ENCODE results near the gene LYPLAL1.

LYPLAL1 gene

DNA sequence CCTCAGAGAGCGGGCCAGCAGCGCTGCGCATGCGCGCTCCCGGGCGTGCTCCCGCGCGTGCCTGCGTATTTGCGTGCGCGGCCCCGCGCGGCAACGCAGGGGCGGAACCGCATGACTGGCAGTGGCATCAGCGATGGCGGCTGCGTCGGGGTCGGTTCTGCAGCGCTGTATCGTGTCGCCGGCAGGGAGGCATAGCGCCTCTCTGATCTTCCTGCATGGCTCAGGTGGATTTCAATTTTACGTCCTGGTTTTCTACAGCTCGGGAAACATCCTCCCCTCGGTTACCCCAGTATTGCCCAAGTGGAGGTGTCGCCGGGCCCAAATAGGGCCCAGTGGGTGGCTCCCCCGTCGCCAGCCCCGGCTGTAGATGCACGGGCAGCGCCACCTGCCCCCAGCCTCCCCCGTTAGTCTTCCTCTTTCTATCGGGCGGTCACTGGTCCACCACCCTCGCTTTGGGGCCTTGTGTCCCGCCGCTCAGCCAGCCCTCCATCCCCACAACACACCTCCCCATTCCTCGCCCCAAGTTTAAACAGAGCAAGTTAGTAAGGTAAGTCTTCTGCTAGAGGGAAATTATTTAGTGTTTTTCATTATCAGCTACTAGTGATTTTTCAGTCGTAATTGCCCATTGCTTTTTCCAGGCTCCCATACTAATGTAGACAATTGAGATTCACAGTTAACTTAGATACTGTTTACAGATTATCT, at the start of gene LYPLAL1:
Gene LYPLAL1 (plus strand): TSS at position 121 of the 702 bp plus-strand sequence. CDS start 13 bp downstream, at position 134.
- DNase-seq: peak; percentile 72 to 76

DNA sequence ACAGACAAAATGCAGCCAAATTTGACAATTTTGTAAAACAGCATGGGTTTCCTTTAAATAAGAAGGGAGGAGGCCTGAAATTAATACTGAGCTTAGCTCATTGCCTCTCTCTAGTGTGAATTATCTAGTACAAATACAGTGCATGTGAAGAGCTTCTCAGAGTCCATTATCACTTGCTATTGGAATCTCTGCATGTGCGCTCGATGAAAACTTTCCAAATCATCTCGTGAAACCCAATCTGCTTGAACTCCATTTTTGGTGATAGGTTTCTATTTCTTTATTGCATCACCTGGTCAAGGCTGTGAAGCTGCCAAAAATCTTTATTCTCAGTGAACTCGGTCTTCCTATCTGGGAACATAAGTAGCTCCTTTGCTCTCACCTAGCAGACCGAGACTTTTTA, 49.5 kb upstream of the LYPLAL1 start:
- no peak for DNase-seq

DNA sequence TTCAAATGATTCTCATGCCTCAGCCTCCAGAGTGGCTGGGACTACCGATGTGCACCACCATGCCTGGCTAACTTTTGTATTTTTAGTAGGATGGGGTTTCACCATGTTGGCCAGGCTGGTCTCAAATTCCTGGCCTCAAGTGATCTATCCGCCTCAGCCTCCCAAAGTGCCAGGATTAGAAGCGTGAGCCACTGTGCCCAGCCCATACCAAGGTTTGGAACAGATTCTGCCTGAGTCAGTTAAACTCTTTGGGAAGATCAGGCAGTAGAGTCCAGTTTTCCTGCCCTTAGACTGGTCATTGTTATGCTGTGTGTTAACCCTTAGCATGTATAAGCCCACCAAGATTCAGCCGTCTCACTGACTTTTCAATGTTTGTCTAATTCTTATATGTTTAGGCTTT, 48.3 kb upstream of the LYPLAL1 start:
- DNase-seq: no peak

GRCh38 chr1:219126377-219126776, 47.3 kb upstream of the LYPLAL1 start:
- DNase-seq: no peak

DNA sequence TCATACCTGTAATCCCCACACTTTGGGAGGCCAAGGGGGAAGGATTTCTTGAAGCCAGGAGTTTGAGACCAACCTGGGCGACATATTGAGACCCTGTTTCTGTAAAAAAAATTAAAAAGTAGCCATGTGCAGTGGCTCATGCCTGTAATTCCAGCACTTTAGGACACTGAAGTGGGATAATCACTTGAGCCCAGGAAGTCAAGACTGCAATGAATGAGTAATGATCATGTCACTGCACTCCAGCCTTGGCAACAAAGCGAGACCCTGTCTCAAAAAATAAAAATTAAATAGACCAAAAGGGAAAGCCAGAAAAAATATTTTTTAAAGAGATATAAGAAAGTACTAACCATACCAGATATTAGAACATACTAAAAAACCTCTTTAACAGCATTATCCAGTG, 44.7 kb upstream of the LYPLAL1 start:
- no peak for DNase-seq

- no peak for DNase-seq
These were observed 43.2 kb upstream of the LYPLAL1 start for GRCh38 chr1:219130366-219130935.

DNA sequence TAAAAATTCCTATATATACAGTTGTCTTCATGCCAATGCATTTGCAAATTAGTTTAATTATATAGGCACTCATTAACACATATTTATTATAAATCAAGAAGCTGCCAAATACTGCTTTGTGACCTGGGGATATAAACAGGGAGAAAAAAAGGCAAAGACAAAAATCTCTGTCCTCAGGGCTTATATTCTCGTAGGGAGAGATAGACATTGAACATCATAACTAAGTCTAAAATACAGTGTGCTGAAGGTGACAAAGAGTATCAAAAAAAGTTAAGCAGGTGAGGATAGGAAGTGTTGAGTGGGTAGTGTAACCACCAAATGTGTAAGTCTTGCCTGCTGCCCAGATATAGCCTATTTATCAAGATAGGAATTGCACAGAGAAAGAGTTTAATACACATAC, 40.7 kb upstream of the LYPLAL1 start:
- no peak for DNase-seq

DNA sequence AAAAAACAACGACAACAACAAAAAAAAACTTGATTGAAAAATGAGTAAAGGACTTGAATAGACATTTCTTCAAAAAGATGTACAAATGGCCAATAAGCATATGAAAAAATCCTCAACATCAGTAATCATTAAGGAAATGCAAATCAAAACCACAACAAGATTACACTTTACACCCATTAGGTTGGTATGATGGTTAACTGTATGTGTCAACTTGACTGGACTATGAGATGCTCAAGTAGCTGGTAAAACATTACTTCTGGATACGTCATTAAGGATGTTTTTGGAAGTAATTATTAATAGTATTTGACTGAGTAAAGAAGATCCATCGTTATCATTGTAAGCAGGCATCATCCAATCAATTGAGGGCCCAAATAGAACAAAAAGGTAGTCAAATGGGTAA, 34.9 kb upstream of the LYPLAL1 start:
- no peak for DNase-seq

- DNase-seq: no peak
These were observed 33.3 kb upstream of the LYPLAL1 start for GRCh38 chr1:219140303-219140877.

DNA sequence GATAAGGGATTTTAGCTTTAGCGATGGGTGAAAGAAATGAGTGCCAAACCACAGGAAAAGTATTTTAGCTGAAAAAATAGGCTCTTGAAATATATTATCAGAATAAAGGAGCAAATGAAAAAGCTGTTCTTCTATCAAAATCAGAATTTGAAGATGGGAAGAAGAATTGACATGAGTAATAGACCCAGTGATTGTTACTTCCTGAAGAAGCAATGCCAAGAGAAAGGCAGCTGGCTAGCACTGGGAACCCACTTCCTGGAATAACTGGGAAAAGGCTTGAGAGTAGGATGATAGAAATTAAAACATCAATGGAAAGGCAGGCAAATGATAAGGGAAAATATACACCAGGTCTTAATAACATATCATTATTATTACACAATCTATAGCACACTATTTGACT, 29.9 kb upstream of the LYPLAL1 start:
- no peak for DNase-seq

DNA sequence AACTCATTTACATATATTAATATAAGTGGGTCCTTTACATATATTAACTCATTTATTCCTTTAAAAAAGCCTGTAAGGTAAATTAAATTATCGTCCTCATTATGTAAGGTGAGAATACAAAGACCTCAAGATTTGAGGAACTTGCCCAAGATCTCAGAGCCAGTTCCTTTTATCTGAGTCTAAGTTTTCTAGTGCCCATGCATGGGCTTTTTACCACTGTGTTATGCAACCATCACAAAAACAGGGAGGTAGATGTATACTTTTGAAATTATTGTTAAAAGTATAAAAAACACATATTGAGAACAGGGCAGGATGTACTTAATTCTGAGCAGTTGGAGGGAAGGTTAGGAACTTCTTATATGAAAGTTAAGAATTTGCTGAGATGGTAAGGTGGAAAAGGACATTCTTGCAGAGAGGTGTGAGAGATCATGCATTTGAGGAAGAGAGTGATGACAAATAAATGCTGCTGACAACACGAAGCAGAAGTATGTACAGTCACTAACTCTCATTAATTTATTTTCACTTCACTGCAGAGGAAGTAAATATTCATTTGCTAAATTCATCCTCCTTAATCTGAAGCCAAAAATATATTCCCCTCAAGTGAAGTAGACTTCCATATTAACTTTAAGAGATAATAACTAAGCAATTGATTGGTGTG, 28.9 kb upstream of the LYPLAL1 start:
- peak; percentile 67 to 72 for DNase-seq

- DNase-seq: no peak
These were observed 26.1 kb upstream of the LYPLAL1 start for GRCh38 chr1:219147571-219148019.

- no peak for DNase-seq
These were observed 24.6 kb upstream of the LYPLAL1 start for GRCh38 chr1:219149009-219149577.

- DNase-seq: no peak
These were observed 23.7 kb upstream of the LYPLAL1 start for GRCh38 chr1:219149953-219150352.

- DNase-seq: no peak
These were observed 22.8 kb upstream of the LYPLAL1 start for GRCh38 chr1:219150913-219151312.

- DNase-seq: no peak
These were observed 22.2 kb upstream of the LYPLAL1 start for GRCh38 chr1:219151467-219151866.

DNA sequence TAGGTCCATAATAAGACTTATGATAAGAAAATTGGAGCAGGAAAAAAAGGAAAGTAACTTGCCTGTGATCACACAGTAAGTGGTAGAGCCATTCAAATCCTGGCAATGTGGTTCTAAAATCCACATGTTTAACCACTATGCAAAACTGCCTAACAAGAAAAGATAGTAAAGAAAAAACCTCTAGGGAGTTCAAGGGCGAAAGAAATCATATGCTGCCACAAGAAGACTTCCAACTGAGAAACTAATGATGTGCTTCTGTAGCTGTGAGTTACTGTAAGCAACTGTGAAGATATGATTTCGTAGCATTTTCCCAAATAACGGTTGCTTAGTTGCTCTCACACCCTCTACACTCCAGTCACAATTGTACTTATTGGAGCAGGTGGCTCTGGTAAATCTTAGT, 20.9 kb upstream of the LYPLAL1 start:
- no peak for DNase-seq

DNA sequence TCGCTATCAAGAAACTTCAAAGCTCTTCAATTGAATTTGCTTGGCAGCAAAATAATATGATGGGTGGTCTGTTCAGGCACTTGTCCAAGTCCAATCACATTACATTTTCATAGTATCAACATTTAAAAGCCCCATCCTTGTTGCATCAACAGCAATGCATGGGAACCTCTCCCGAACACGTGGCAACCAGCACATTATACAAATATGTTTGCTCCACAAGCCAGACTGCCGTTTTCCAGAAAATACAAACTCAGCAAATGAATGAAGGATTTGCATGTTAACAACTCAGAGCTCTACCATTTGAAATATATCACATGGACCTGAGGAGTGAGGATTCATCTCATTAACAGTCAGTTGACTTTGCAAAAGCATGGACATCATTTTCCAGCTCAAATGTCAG, 20.0 kb upstream of the LYPLAL1 start:
- DNase-seq: no peak

DNA sequence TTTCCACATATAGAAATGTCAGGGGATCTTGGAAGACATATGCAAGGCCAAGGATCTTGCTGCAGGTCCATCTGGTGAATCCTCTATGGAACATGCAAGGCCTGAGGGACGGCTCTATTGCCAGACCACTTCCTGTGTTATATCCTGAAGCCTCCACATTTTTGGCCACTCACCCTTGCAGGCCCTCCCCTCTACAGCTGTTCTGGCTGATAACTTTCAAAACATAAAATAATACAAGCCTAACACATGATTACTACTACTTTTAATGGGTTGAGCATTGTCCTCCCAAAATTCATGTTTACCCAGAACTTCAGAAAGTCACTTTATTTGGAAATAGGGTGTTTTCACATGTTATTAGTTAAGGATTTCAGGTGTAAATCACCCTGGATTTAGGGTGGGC, 18.5 kb upstream of the LYPLAL1 start:
- no peak for DNase-seq

- no peak for DNase-seq
These were observed 13.6 kb upstream of the LYPLAL1 start for GRCh38 chr1:219159946-219160645.

GRCh38 chr1:219160967-219161366, 12.7 kb upstream of the LYPLAL1 start:
- no peak for DNase-seq

GRCh38 chr1:219161371-219161770, 12.3 kb upstream of the LYPLAL1 start:
- no peak for DNase-seq

GRCh38 chr1:219163401-219163954, 10.2 kb upstream of the LYPLAL1 start:
- DNase-seq: no peak
